HG03159 (cell line): ENCODE measurements around the gene PLEKHG4.

ENCODE experiments used
- ATAC-seq: cut with Tn5 transposase; IDR thresholded peaks from one replicate; pipeline ENCODE4 v1.9.1; 2021; ENCODE audit warnings: mild to moderate bottlenecking, moderate library complexity; ENCODE audit not compliant: unreplicated experiment

PLEKHG4 gene

DNA sequence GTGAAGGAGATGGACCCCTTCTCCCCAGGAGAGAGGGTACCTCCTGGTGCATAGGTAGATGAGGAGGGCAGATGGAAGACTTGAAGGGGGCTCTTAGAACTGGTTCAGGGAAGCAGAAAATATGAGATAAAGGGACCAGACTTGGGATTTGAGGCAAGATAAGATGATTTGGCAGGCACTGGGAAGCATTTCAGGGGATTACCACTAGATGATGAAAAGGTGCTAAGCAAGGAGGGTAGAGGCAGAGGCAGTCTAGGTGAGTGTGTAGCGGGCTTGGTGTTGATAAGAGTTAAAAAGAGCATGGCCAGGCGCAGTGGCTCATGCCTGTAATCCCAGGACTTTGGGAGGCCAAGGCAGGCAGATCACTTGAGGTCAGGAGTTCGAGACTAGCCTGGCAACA, 16.1 kb upstream of the PLEKHG4 start:
- ATAC-seq = no peak

- no peak for ATAC-seq
These were observed 15.1 kb upstream of the PLEKHG4 start for GRCh38 chr16:67264277-67264676.

- no peak for ATAC-seq
These were observed 14.5 kb upstream of the PLEKHG4 start for GRCh38 chr16:67264866-67265265.

GRCh38 chr16:67265834-67266233, 13.5 kb upstream of the PLEKHG4 start:
- ATAC-seq = no peak

GRCh38 chr16:67268136-67268579, 11.2 kb upstream of the PLEKHG4 start:
- ATAC-seq = no peak

DNA sequence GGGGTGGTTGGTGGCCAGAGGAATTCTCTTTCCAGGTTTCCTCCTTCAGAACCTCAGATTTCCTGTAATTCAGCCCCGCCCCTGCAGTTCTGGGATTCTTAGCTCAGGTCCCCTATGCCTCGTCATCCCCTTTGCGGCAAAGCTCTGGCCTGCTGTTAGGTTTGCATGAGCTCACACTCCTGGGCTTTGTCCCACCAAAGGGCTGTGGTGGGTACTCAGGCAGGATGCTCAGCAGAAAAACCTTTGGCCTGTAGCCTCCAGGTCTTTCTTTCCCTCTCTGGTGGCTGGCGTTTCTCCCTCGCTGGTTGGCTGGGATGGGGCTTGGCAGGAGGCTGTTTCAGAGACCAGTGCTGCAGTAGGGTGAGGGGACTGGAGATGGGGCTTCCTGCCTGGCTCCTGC, 9.6 kb upstream of the PLEKHG4 start:
- ATAC-seq = no peak

- no peak for ATAC-seq
These were observed 8.4 kb upstream of the PLEKHG4 start for GRCh38 chr16:67270931-67271338.

GRCh38 chr16:67271446-67271845, 7.9 kb upstream of the PLEKHG4 start:
- no peak for ATAC-seq

DNA sequence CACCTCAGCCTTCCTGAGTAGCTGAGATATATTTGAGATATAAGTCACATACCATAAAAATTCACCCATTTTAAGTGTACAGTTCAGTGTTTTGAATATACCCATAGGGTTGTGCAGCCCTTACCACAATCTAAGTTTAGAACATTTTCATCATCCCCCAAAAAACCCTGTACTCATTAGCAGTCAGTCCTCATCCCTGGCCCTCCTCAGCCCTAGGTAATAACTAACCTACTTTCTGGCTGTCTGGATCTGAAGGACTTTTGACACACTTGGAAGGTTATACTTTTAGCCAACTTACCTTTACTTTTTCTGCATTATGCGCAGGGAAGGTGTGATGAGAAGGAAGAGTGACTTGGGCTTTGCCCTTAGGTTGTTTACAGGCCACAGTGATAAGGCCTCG, 4.0 kb upstream of the PLEKHG4 start:
- ATAC-seq = no peak

DNA sequence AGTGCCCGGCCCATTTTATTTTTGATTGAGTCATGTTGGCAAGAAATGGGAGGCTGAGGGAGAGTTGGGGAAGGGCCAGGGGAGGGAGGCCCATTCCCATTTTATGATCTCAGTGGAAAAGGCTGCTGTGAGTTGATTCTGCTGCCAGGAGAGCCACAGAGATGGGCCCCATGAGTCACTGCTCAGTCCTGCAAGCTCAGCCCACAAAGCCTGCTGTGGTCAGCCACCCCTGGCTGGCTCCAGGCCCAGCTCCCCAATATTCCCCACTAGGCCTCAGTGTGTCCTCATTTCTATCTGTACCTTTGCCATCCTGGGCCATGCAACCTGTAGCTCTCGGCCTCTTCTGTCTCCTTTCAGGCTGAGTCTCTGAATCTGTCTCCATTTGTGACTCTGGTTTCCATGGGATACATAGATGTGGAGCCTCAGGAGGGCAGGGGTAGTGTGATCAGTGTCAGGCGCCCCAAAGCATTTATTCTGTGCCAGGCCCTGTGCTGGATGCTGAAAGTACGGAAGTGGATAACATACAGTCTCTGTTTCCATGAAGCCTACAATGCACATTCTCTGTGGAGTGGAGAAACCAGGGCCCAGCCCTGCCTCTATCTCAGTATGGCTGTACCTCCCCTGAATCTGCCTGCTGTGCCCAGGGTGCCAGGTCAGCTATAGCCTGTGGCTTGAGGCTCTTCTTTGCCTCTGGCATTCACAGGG, 1.9 kb upstream of the PLEKHG4 start:
- ATAC-seq = no peak

- ATAC-seq = no peak
These were observed 1.1 kb upstream of the PLEKHG4 start for GRCh38 chr16:67277999-67278772.

GRCh38 chr16:67278773-67279295, 498 bp upstream of the PLEKHG4 start:
- peak; percentile 36 for ATAC-seq

DNA sequence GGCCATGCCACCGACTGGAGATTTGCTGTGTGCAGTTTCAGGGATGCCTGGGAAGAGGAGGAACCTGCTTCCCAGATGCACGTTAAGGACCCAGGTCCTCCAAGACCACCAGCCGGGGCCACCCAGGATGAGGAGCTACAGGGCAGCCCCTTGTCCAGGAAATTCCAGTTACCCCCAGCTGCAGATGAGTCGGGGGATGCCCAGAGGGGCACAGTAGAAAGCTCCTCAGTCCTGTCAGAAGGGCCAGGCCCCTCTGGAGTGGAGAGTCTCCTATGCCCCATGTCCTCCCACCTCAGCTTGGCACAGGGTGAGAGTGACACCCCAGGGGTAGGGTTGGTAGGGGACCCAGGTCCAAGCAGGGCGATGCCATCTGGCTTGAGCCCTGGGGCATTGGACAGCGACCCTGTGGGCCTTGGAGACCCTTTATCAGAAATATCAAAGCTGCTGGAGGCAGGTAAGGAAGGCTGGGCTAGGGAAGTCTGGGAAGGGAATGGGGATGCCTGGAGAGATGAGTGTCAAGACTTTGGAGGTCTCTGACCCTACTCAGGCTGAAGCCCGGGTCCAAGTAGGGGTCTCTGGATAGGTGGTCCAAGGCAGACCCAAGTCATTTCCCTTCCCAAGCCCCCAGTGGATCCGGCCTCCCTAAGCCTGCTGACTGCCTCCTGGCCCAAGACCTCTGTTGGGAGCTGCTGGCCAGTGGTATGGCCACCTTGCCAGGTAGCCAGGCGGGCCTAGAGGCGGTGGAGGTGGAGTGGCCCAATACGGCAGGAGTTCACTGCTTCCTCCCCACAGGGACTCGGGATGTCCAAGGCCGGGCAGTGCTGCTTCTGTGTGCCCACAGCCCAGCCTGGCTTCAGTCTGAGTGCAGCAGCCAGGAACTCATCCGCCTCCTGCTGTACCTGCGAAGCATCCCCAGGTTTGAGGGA, 1.0 kb downstream of the PLEKHG4 start:
- no peak for ATAC-seq

- no peak for ATAC-seq
These were observed 2.5 kb downstream of the PLEKHG4 start for GRCh38 chr16:67281536-67282446.

- no peak for ATAC-seq
These were observed 3.1 kb downstream of the PLEKHG4 start for GRCh38 chr16:67282447-67282805.

GRCh38 chr16:67283039-67283825, 3.9 kb downstream of the PLEKHG4 start:
- no peak for ATAC-seq

- ATAC-seq = no peak
These were observed 4.7 kb downstream of the PLEKHG4 start for GRCh38 chr16:67283826-67284555.
